Dedifferentiated amniotic fluid mesenchymal stem cell (primary cell): ENCODE data around the gene SHISA7.

Experiments used
- DNase-seq: peaks from one replicate; pipeline ENCODE4 v3.0.0-alpha.2; 2016; ENCODE audit errors: extremely low spot score

Gene SHISA7

GRCh38 chr19:55443045-55443823 is at the start of gene SHISA7:
Gene SHISA7 (minus strand): TSS chr19:55443300. CDS start chr19:55442863, 437 bp downstream.
- no peak for DNase-seq

GRCh38 chr19:55492362-55492944 is 49.4 kb upstream of the SHISA7 start:
- no peak for DNase-seq

GRCh38 chr19:55491546-55492360 is 48.7 kb upstream of the SHISA7 start:
- DNase-seq = no peak

- no peak for DNase-seq
Measured at GRCh38 chr19:55490478-55491432, 47.7 kb upstream of the SHISA7 start.

GRCh38 chr19:55489711-55490477 is 46.8 kb upstream of the SHISA7 start:
- no peak for DNase-seq

- no peak for DNase-seq
Measured at GRCh38 chr19:55488986-55489710, 46.0 kb upstream of the SHISA7 start.

- no peak for DNase-seq
Measured at GRCh38 chr19:55487924-55488687, 45.0 kb upstream of the SHISA7 start, which contains the start of gene SSC5D. Gene SSC5D (plus strand): TSS chr19:55488436. CDS start chr19:55488590, 154 bp downstream.

GRCh38 chr19:55486971-55487923 is 44.1 kb upstream of the SHISA7 start:
- peak; percentile 80 for DNase-seq

GRCh38 chr19:55486043-55486970 is 43.2 kb upstream of the SHISA7 start:
- DNase-seq = no peak

- DNase-seq = no peak
Measured at GRCh38 chr19:55485439-55486011, 42.4 kb upstream of the SHISA7 start.

- DNase-seq = no peak
Measured at GRCh38 chr19:55484593-55485438, 41.7 kb upstream of the SHISA7 start, which contains the start of gene NAT14. Gene NAT14 (plus strand): TSS chr19:55485188. CDS start chr19:55485709, 521 bp downstream.

- no peak for DNase-seq
Measured at GRCh38 chr19:55483706-55484592, 40.8 kb upstream of the SHISA7 start.

GRCh38 chr19:55482967-55483705 is 40.0 kb upstream of the SHISA7 start:
- DNase-seq = no peak
